MM.1S (cell line): ENCODE data around the gene HCN4.

Experiments used
- CTCF ChIP-seq: fragments of 300-600 bp; sonication (generic); IDR thresholded peaks from 2 replicates; pipeline ENCODE4 v1.5.1; 2016; ENCODE audit warnings: antibody characterized with exemption, low read length, mixed read lengths
- EZH2 ChIP-seq: fragments of 300-600 bp; sonication (generic); optimal IDR thresholded peaks from 2 replicates; pipeline ENCODE3; 2017; ENCODE audit warnings: low read depth, mild to moderate bottlenecking, antibody characterized with exemption, low read length, mixed read lengths
- EZH2phosphoT487 ChIP-seq: fragments of 300-600 bp; sonication (generic); IDR thresholded peaks from 2 replicates; pipeline ENCODE4 v1.6.1; 2018; ENCODE audit warnings: antibody characterized with exemption, low read length

GRCh38 chr15:73386238-73386637, 17.5 kb upstream of the HCN4 start:
- TF ChIP-seq CTCF: no peak
- TF ChIP-seq EZH2: no peak
- no peak for TF ChIP-seq EZH2phosphoT487
